ENCODE data around the gene RHBDL2. TPM values are rescaled to one million over a fixed set of nuclear protein-coding genes. Genes with fewer than 3 reads are reported as not detected.

RHBDL2 gene
- total RNA-seq, 1 experiment from 2014 or later, result not detected

DNA sequence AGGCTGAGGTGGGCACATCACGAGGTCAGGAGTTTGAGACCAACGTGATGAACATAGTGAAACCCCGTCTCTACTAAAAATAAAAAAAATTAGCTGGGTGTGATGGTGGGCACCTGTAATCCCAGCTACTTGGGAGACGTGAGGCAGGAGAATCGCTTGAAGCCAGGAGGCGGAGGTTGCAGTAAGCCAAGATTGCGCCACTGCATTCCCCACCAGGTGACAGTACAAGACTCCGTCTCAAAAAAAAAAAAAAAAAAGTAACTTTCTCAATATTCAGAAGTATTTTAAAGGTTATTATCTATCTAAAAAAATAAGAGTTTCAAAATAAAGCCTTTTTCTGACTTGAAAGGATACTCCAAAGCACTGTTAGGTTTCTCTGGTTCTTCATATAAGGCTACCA, 74.4 kb downstream of the RHBDL2 start:
- Histone ChIP-seq H3K79me2 (ENCODE audit: low read length) (peaks cover 80% of the 10 kb centered on the region), H3K9me3 (ENCODE audit: low read length) (no peaks in the 10 kb centered on the region), H3K9me2 (replicated peaks; ENCODE audit: insufficient read depth, low read length) (no peaks in the 10 kb centered on the region), H3K4me2 (ENCODE audit: low read depth, low read length, poor library complexity, severe bottlenecking) (no peak overlapping the region), H2AFZ (ENCODE audit: low read length) (no peak overlapping the region), H3K4me1 (ENCODE audit: low read length) (peaks cover 43% of the 10 kb centered on the region), H3K36me3 (ENCODE audit: insufficient read depth, low read length) (peaks cover 5% of the 10 kb centered on the region; the same call in 1 of the 2 replicates), H3K27me3 (ENCODE audit: low read length) (no peaks in the 10 kb centered on the region), H3K27ac (ENCODE audit: low read length) (no peak overlapping the region), H4K20me1 (ENCODE audit: insufficient read depth, low read depth, low read length) (no peaks in the 10 kb centered on the region), H3K4me3 (ENCODE audit: low read length) (no peak overlapping the region), H3K9ac (ENCODE audit: low read length) (no peak overlapping the region)
- DNase-seq, result no peak

GRCh38 chr1:38865112-38865715, 76.4 kb downstream of the RHBDL2 start:
- no peaks in the 10 kb centered on the region for H3K27me3 ChIP-seq (ENCODE audit: low read length)
- no peaks in the 10 kb centered on the region for H3K9me3 ChIP-seq (ENCODE audit: low read length)
- no peak overlapping the region for H3K4me2 ChIP-seq (ENCODE audit: low read depth, low read length, poor library complexity, severe bottlenecking)
- no peak overlapping the region for H2AFZ ChIP-seq (ENCODE audit: low read length)
- no peak overlapping the region for H3K27ac ChIP-seq (ENCODE audit: low read length)
- peaks cover 49% of the 10 kb centered on the region for H3K4me1 ChIP-seq (ENCODE audit: low read length)
- peak; percentile 31 for DNase-seq
- peaks cover 5% of the 10 kb centered on the region; the same call in 1 of the 2 replicates for H3K36me3 ChIP-seq (ENCODE audit: insufficient read depth, low read length)
- H3K4me3 ChIP-seq (ENCODE audit: low read length), result no peak overlapping the region
- no peak overlapping the region for H3K9ac ChIP-seq (ENCODE audit: low read length)
- H3K9me2 ChIP-seq (replicated peaks; ENCODE audit: insufficient read depth, low read length), result no peaks in the 10 kb centered on the region
- peaks cover 83% of the 10 kb centered on the region for H3K79me2 ChIP-seq (ENCODE audit: low read length)
- H4K20me1 ChIP-seq (ENCODE audit: insufficient read depth, low read depth, low read length), result no peaks in the 10 kb centered on the region

DNA sequence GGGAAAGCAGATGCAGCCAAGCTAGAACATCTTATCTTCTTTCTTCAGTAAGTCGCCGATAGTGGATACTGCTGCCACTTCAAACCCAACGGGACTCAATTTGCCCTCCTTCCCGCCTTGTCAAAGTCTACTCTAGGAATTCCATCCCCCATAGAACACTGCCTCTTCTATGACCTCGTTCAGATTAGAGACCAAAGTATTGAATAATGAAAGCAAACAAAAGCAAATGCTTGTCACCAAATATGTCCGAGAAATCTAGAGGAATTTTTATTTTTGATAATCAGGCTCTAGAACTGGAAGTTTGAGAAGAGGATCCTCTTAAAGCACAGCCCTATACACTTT, 81.2 kb downstream of the RHBDL2 start:
- DNase-seq, result peak; percentile 40
- Histone ChIP-seq H3K27ac (ENCODE audit: low read length) (no peak overlapping the region; the same call in 1 of the 2 replicates), H3K27me3 (ENCODE audit: low read length) (no peaks in the 10 kb centered on the region), H3K79me2 (ENCODE audit: low read length) (peaks cover 89% of the 10 kb centered on the region), H3K4me3 (ENCODE audit: low read length) (peak overlapping the region; percentile 83), H4K20me1 (ENCODE audit: insufficient read depth, low read depth, low read length) (0 out of 2 replicates have a peak, but pooled peaks cover 3% of the 10 kb centered on the region), H2AFZ (ENCODE audit: low read length) (0 out of 2 replicates have a peak overlapping the region, but pooled peaks have one; percentile 71), H3K9me2 (replicated peaks; ENCODE audit: insufficient read depth, low read length) (no peaks in the 10 kb centered on the region), H3K9ac (ENCODE audit: low read length) (peak overlapping the region; percentile 77), H3K4me1 (ENCODE audit: low read length) (peaks cover 59% of the 10 kb centered on the region), H3K9me3 (ENCODE audit: low read length) (no peaks in the 10 kb centered on the region), H3K36me3 (ENCODE audit: insufficient read depth, low read length) (peaks cover 12% of the 10 kb centered on the region; the same call in 1 of the 2 replicates), H3K4me2 (ENCODE audit: low read depth, low read length, poor library complexity, severe bottlenecking) (peak overlapping the region; percentile 78)

GRCh38 chr1:38859561-38860453, 81.8 kb downstream of the RHBDL2 start, which contains the start of gene RRAGC:
Gene RRAGC (minus strand): TSS chr1:38859772. CDS start chr1:38859646, 126 bp downstream.
- Histone ChIP-seq H3K27ac (ENCODE audit: low read length) (peak within 1 kb of the TSS; percentile 42; the same call in 1 of the 2 replicates), H3K9ac (ENCODE audit: low read length) (peak within 1 kb of the TSS; percentile 79), H3K4me3 (ENCODE audit: low read length) (peak within 1 kb of the TSS; percentile 95), H3K9me2 (replicated peaks; ENCODE audit: insufficient read depth, low read length) (no peaks in the 10 kb centered on the region), H3K4me2 (ENCODE audit: low read depth, low read length, poor library complexity, severe bottlenecking) (peak within 1 kb of the TSS; percentile 100), H3K79me2 (ENCODE audit: low read length) (peaks cover 87% of the 10 kb centered on the region), H3K9me3 (ENCODE audit: low read length) (no peaks in the 10 kb centered on the region), H3K4me1 (ENCODE audit: low read length) (peaks cover 56% of the 10 kb centered on the region), H4K20me1 (ENCODE audit: insufficient read depth, low read depth, low read length) (0 out of 2 replicates have a peak, but pooled peaks cover 3% of the 10 kb centered on the region), H3K27me3 (ENCODE audit: low read length) (no peaks in the 10 kb centered on the region), H3K36me3 (ENCODE audit: insufficient read depth, low read length) (peaks cover 14% of the 10 kb centered on the region; the same call in 1 of the 2 replicates), H2AFZ (ENCODE audit: low read length) (peak within 1 kb of the TSS; percentile 71; the same call in 1 of the 2 replicates)
- peak; percentile 99 for DNase-seq

GRCh38 chr1:38858833-38859560, 82.6 kb downstream of the RHBDL2 start:
- Histone ChIP-seq H3K4me3 (ENCODE audit: low read length) (peak overlapping the region; percentile 95), H3K36me3 (ENCODE audit: insufficient read depth, low read length) (peaks cover 12% of the 10 kb centered on the region; the same call in 1 of the 2 replicates), H3K9me3 (ENCODE audit: low read length) (no peaks in the 10 kb centered on the region), H2AFZ (ENCODE audit: low read length) (0 out of 2 replicates have a peak overlapping the region, but pooled peaks have one; percentile 10), H4K20me1 (ENCODE audit: insufficient read depth, low read depth, low read length) (0 out of 2 replicates have a peak, but pooled peaks cover 3% of the 10 kb centered on the region), H3K79me2 (ENCODE audit: low read length) (peaks cover 81% of the 10 kb centered on the region), H3K27ac (ENCODE audit: low read length) (peak overlapping the region; percentile 14; the same call in 1 of the 2 replicates), H3K4me1 (ENCODE audit: low read length) (peaks cover 49% of the 10 kb centered on the region), H3K9ac (ENCODE audit: low read length) (peak overlapping the region; percentile 79), H3K27me3 (ENCODE audit: low read length) (no peaks in the 10 kb centered on the region), H3K9me2 (replicated peaks; ENCODE audit: insufficient read depth, low read length) (no peaks in the 10 kb centered on the region), H3K4me2 (ENCODE audit: low read depth, low read length, poor library complexity, severe bottlenecking) (peak overlapping the region; percentile 100)
- peak; percentile 81 for DNase-seq

DNA sequence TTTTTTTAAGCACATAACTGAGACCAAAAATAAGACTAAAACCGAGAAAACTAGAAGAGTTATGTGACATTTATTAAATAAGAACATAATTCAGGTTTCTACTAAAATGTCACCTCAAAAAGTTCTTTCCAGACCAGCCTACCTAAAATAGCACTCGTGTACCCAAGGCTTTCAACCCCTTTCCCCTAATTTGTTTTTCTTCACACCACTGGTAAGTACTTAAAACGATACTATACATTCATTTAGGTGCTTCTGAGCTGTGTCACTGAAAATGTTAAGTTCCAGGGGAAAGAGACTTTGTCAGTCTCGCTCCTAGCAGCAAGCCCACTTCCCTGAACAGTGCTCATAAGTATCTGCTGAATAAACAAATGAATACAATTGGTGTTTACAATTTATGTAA, 88.8 kb downstream of the RHBDL2 start:
- no peaks in the 10 kb centered on the region for H3K9me2 ChIP-seq (replicated peaks; ENCODE audit: insufficient read depth, low read length)
- no peak overlapping the region for H3K27ac ChIP-seq (ENCODE audit: low read length)
- H3K4me2 ChIP-seq (ENCODE audit: low read depth, low read length, poor library complexity, severe bottlenecking), result no peak overlapping the region
- H3K9me3 ChIP-seq (ENCODE audit: low read length), result no peaks in the 10 kb centered on the region
- peaks cover 28% of the 10 kb centered on the region for H3K79me2 ChIP-seq (ENCODE audit: low read length)
- no peak overlapping the region for H3K9ac ChIP-seq (ENCODE audit: low read length)
- peaks cover 19% of the 10 kb centered on the region for H3K4me1 ChIP-seq (ENCODE audit: low read length)
- H4K20me1 ChIP-seq (ENCODE audit: insufficient read depth, low read depth, low read length), result no peaks in the 10 kb centered on the region
- no peak overlapping the region for H3K4me3 ChIP-seq (ENCODE audit: low read length)
- DNase-seq, result no peak
- no peaks in the 10 kb centered on the region for H3K27me3 ChIP-seq (ENCODE audit: low read length)
- H3K36me3 ChIP-seq (ENCODE audit: insufficient read depth, low read length), result peaks cover 24% of the 10 kb centered on the region; the same call in 1 of the 2 replicates
- no peak overlapping the region for H2AFZ ChIP-seq (ENCODE audit: low read length)

DNA sequence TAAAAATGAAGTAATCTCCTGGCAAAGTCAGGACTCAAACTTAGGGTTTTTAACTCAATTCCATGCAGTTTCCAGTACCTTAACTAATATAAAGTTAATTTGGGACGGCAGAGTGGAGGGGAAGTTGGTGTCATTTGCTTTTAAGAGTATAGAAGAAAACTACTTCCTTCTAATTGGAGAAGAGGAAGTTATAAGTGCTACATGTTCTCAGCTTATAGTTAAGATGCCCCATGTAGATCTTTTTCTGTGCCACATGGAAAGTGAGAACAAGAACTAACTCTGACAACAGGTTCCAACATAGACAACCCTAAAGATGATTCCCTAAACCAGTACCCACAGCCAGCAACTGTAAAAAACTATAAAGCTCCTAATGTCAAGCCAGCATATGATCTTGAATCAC, 93.6 kb downstream of the RHBDL2 start:
- Histone ChIP-seq H3K79me2 (ENCODE audit: low read length) (peaks cover 16% of the 10 kb centered on the region), H3K9ac (ENCODE audit: low read length) (0 out of 2 replicates have a peak overlapping the region, but pooled peaks have one; percentile 29), H4K20me1 (ENCODE audit: insufficient read depth, low read depth, low read length) (no peaks in the 10 kb centered on the region), H3K27ac (ENCODE audit: low read length) (peak overlapping the region; percentile 87), H3K4me1 (ENCODE audit: low read length) (peaks cover 16% of the 10 kb centered on the region), H3K4me2 (ENCODE audit: low read depth, low read length, poor library complexity, severe bottlenecking) (peak overlapping the region; percentile 37), H3K9me3 (ENCODE audit: low read length) (no peaks in the 10 kb centered on the region), H2AFZ (ENCODE audit: low read length) (0 out of 2 replicates have a peak overlapping the region, but pooled peaks have one; percentile 1), H3K4me3 (ENCODE audit: low read length) (no peak overlapping the region), H3K27me3 (ENCODE audit: low read length) (no peaks in the 10 kb centered on the region), H3K9me2 (replicated peaks; ENCODE audit: insufficient read depth, low read length) (no peaks in the 10 kb centered on the region), H3K36me3 (ENCODE audit: insufficient read depth, low read length) (peaks cover 34% of the 10 kb centered on the region)
- DNase-seq, result peak; percentile 73
